ENCODE data around the gene CASP8.

GRCh38 chr2:201228271-201228911 lies 31.9 kb upstream of the CASP8 start:
- TF ChIP-seq POLR2A (IDR thresholded peaks at IDR 0.05), result no peak
- no peak for TF ChIP-seq CTCF (IDR thresholded peaks at IDR 0.05)

All from testis (tissue), 2 donors.